Esophagus muscularis mucosa (tissue), 4 donors: Measurements from ENCODE around the gene BRI3. TPM values are rescaled to one million over a fixed set of nuclear protein-coding genes. Genes with fewer than 3 reads are reported as not detected.

Source experiments
- DNase-seq: peaks from one replicate; pipeline ENCODE4 v3.0.0-alpha.2; 2017; ENCODE audit errors: extremely low spot score
- H3K27ac ChIP-seq, 4 donors: fragments of 200-600 bp; sonication (generic); replicated peaks in 1 of 4; 1 replicate in 3 of 4; 2 replicates in 1 of 4; pipeline ENCODE4 v1.5.1; 2016 to 2019; ENCODE audit warnings: mild to moderate bottlenecking in 1 of 4
- H3K27me3 ChIP-seq, 4 donors: fragments of 200-600 bp; sonication (generic); one replicate each; pipeline versions ENCODE4 v1.5.1 to v1.6.0; 2016 to 2019
- H3K36me3 ChIP-seq, 4 donors: fragments of 200-600 bp; sonication (generic); one replicate each; pipeline ENCODE4 v1.5.1; 2016 to 2019
- H3K4me1 ChIP-seq, 4 donors: fragments of 200-600 bp; sonication (generic); one replicate each; pipeline ENCODE4 v1.5.1; 2016 to 2019
- H3K4me3 ChIP-seq, 4 donors: fragments of 200-600 bp; sonication (generic); 1 replicate in 2 of 4; 2 replicates in 2 of 4; pipeline ENCODE4 v1.5.1; 2016 to 2019; ENCODE audit warnings: mild to moderate bottlenecking in 4 of 4, moderate library complexity in 1 of 4
- H3K9me3 ChIP-seq, 4 donors: fragments of 200-600 bp; sonication (generic); 1 replicate in 3 of 4; 2 replicates in 1 of 4; pipeline ENCODE4 v1.5.1; 2016 to 2019
- EP300 ChIP-seq: sonication (generic); formaldehyde crosslinking; IDR thresholded peaks from one replicate; pipeline ENCODE4 v1.6.1; 2017; ENCODE audit warnings: antibody characterized with exemption
- POLR2A ChIP-seq: fragments of 450-650 bp; IDR thresholded peaks from one replicate; pipeline ENCODE4 v1.6.1; 2017; ENCODE audit warnings: antibody characterized with exemption, moderate library complexity, mild to moderate bottlenecking, low read depth
- POLR2AphosphoS5 ChIP-seq, 2 donors: sonication (generic); formaldehyde crosslinking; IDR thresholded peaks; one replicate each; pipeline ENCODE4 v1.6.1; 2017; ENCODE audit warnings: antibody characterized with exemption in 2 of 2
- WGBS: methylation state at CpG from one replicate; pipeline ENCODE4 v1.1.5; 2018; 5-methylcytosine and 5-hydroxymethylcytosine counted together
- intact Hi-C: fragments of 100-400 bp; cut with DNase I; formaldehyde crosslinking; loops from one replicate; pipeline ENCODE4 v1.15.1; 2023
- total RNA-seq, 4 donors: library from RNA; depleted of rRNA; stranded (reverse); fragments of >200 nt; gene quantifications; one replicate each; pipeline versions ENCODE4 v1.1.0 to v1.2.1, GENCODE V29; 2016
- TF ChIP-seq, protein P1 (sequence below), 3 experiments: fragments of 200-600 bp in 2 of 3; fragments of 450-650 bp in 1 of 3; sonication (generic) in 2 of 3; IDR thresholded peaks; one replicate each; pipeline ENCODE4 v1.5.1; 2017 to 2019; ENCODE audit warnings: antibody characterized with exemption in 3 of 3, mild to moderate bottlenecking in 2 of 3, moderate library complexity in 1 of 3

BRI3 gene
- total RNA-seq, 4 donors from 2014 or later = 34.5 to 74.7 (median 55.3) TPM

DNA sequence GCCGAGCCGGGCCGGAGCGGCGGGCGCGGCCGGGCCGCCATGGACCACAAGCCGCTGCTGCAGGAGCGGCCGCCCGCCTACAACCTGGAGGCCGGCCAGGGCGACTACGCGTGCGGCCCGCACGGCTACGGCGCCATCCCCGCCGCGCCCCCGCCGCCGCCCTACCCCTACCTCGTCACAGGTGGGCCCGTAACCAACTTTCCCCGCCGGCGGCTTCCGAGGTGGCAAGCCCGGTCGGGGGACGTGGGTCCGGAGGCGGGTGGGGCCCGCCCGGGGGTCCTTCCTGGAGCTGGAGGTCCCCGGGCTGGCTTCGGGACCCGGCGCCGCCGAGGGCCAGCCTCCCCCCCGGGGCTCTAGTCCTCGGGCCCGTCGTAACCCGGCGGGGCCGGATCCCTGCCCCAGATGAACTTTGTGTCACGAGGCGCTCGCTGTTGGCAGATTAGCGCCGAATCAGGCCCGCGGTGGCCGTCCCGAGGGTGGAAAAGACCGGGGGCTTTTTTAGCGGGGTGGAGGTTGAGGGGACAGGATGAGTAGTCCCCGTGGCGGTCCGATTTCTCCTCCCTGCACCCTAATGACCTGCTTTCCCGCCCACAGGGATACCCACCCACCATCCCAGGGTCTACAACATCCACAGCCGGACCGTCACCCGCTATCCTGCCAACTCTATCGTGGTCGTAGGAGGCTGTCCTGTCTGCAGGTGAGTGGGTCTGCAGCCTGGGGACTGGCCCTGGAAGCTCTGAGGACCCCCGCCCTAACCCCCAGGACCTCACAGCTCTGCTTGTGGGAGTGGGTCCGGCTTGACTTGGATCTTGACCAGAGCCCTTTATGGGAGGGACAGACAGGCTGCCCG is 496 bp downstream of the BRI3 start:
- intact Hi-C loops = loop anchor here (5.0 kb wide), 1 partner anchor 35 kb away; no protein-coding TSS in a partner anchor
- no peak for DNase-seq
- WGBS = 0% methylated on average over 4 of the region's 77 CpGs
- Histone ChIP-seq H3K27me3 (no peaks in the 10 kb centered on the region), H3K4me1 (peaks cover 49 to 60% (median 60%) of the 10 kb centered on the region in 4 donors), H3K36me3 (peaks cover 0 to 7% (median 0%) of the 10 kb centered on the region in 4 donors), H3K9me3 (no peaks in the 10 kb centered on the region), H3K4me3 (peak overlapping the region; percentile 87 to 100 (median 100)), H3K27ac (peak overlapping the region; percentile 93 to 97 (median 96))
- TF ChIP-seq POLR2A (no peak), EP300 (no peak), POLR2AphosphoS5 (IDR thresholded peaks at IDR 0.05) (peak in 1 of 2 donors; percentile 14)
- TF ChIP-seq, protein P1, sequence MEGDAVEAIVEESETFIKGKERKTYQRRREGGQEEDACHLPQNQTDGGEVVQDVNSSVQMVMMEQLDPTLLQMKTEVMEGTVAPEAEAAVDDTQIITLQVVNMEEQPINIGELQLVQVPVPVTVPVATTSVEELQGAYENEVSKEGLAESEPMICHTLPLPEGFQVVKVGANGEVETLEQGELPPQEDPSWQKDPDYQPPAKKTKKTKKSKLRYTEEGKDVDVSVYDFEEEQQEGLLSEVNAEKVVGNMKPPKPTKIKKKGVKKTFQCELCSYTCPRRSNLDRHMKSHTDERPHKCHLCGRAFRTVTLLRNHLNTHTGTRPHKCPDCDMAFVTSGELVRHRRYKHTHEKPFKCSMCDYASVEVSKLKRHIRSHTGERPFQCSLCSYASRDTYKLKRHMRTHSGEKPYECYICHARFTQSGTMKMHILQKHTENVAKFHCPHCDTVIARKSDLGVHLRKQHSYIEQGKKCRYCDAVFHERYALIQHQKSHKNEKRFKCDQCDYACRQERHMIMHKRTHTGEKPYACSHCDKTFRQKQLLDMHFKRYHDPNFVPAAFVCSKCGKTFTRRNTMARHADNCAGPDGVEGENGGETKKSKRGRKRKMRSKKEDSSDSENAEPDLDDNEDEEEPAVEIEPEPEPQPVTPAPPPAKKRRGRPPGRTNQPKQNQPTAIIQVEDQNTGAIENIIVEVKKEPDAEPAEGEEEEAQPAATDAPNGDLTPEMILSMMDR (IDR thresholded peaks at IDR 0.05) = no peak

DNA sequence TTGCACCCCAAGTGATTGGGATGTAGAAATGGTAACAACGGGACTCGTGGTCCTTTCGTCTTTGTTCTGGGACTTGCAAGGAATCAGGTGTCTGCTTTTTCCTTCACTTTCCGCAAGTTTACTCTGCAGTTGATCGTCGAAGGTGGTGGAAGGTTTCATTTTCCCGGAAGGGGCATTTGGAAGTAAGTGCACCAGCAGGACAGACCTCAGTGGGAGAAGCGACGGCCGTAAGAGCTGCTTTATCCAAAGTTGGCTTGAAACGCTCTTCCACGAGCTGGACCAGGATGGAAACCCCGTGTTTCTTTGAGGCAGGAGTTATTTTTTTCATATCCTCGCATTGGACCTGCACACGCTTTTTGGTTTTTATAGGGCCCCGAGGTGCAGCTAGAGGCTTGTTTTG is 1.2 kb downstream of the BRI3 start:
- Histone ChIP-seq H3K27me3 (no peaks in the 10 kb centered on the region), H3K9me3 (no peaks in the 10 kb centered on the region), H3K4me1 (peaks cover 56 to 66% (median 65%) of the 10 kb centered on the region in 4 donors), H3K36me3 (peaks cover 0 to 12% (median 2%) of the 10 kb centered on the region in 4 donors), H3K27ac (peak overlapping the region; percentile 93 to 97 (median 96)), H3K4me3 (peak overlapping the region; percentile 87 to 100 (median 100))
- intact Hi-C loops = loop anchor here (5.0 kb wide), 1 partner anchor 35 kb away; no protein-coding TSS in a partner anchor
- DNase-seq = no peak
- TF ChIP-seq POLR2AphosphoS5 (IDR thresholded peaks at IDR 0.05) (no peak), POLR2A (no peak), EP300 (no peak)
- TF ChIP-seq, protein P1 (IDR thresholded peaks at IDR 0.05) = no peak
- WGBS = 32% methylated on average over 13 of the region's 16 CpGs

DNA sequence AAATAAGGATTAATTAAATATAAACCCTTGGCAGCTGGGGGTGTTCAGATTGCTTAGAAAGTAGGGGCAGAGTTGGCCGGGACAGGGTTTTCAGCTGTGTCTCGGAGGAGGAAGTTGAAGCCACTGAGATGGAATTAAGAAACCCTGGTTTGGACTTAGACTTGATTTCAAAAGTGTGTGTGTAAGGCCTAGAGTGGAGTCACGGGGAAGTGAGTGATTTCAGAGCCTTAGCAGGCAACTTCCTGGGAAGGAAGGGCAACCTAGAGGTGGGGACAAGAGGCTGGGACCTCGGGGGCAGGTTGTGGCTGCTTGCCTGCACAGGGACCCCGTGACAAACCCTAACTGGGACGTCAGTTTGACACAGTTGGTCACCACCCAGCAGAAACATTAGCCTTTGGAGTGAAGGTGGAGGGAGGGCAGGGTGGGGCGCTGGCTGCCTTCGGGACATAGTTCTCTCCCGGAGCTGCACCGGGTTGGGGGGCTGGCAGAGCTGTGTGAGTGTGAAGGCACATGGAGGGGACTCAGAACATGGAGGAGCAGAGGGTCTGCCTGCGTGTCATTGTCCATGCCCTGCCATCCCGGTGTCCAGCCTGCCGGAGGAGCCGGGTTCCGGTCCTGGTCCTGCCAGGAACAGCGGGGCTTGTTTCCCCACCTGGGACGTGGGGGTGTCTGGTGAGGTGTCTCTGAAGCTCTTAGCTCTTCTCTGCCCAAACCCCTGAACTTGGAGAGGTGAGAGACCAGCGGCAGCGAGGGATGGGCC is 1.8 kb downstream of the BRI3 start:
- Histone ChIP-seq H3K27me3 (no peaks in the 10 kb centered on the region), H3K4me1 (peaks cover 62 to 72% (median 71%) of the 10 kb centered on the region in 4 donors), H3K36me3 (peaks cover 0 to 18% (median 7%) of the 10 kb centered on the region in 4 donors), H3K9me3 (no peaks in the 10 kb centered on the region), H3K27ac (peak overlapping the region; percentile 93 to 97 (median 96)), H3K4me3 (peak overlapping the region; percentile 87 to 100 (median 100))
- intact Hi-C loops = loop anchor here (5.0 kb wide), 1 partner anchor 36 kb away; no protein-coding TSS in a partner anchor
- TF ChIP-seq POLR2AphosphoS5 (IDR thresholded peaks at IDR 0.05) (peak; percentile 64 to 76), POLR2A (peak; percentile 47), EP300 (no peak)
- TF ChIP-seq, protein P1 (IDR thresholded peaks at IDR 0.05) = no peak
- 30% methylated on average over 10 of the region's 19 CpGs for WGBS
- no peak for DNase-seq

DNA sequence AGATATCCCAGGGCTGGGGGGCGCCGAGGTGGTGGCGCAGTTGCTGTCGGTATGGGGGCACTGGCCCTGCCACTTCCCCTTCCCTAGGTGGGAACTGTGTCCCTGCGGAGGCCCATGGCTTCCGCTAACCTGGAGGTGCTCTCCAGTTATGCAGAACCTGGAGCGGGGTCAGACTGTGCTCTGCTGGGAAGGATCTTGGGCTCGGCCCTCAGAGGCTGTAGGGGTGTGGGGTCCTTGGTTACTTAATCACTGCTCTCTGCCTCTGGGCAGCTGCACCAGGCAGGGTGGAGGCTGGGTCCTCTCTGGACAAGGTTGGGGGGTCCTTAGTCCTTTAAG is 2.4 kb downstream of the BRI3 start:
- H3K4me1 ChIP-seq = peaks cover 63 to 77% (median 75%) of the 10 kb centered on the region in 4 donors
- intact Hi-C loops = loop anchor here (5.0 kb wide), 1 partner anchor 37 kb away; no protein-coding TSS in a partner anchor

More for the DNA sequence above, 2.4 kb downstream of the BRI3 start:
- 33% methylated on average over 3 of the region's 8 CpGs for WGBS
- TF ChIP-seq POLR2AphosphoS5 (IDR thresholded peaks at IDR 0.05) (no peak), EP300 (no peak), POLR2A (no peak)
- TF ChIP-seq, protein P1 (IDR thresholded peaks at IDR 0.05) = no peak
- Histone ChIP-seq H3K4me3 (peak overlapping the region; percentile 87 to 100 (median 100)), H3K36me3 (peaks cover 0 to 23% (median 10%) of the 10 kb centered on the region in 4 donors), H3K27ac (peak overlapping the region; percentile 93 to 97 (median 96)), H3K27me3 (no peaks in the 10 kb centered on the region), H3K9me3 (no peaks in the 10 kb centered on the region)
- no peak for DNase-seq
